OCI-LY1 (cell line): ENCODE data around the gene SH2D1A.

Experiments used
- H2AFZ ChIP-seq: fragments of 200-600 bp; sonication (generic), shearing (Covaris generic); 2 replicates; pipeline ENCODE4 v1.6.0; 2014; ENCODE audit warnings: antibody characterized with exemption, mild to moderate bottlenecking, low read length
- H3F3A ChIP-seq: fragments of 200-600 bp; sonication (generic), shearing (Covaris generic); 2 replicates; pipeline ENCODE4 v1.6.0; 2014; ENCODE audit warnings: mild to moderate bottlenecking, antibody characterized with exemption, low read length, moderate library complexity; ENCODE audit not compliant: insufficient read depth
- H3K27ac ChIP-seq: fragments of 200-600 bp; sonication (generic); 2 replicates; pipeline ENCODE4 v1.5.1; 2014; ENCODE audit warnings: low read length, mixed run types, mild to moderate bottlenecking, low read depth; ENCODE audit not compliant: poor library complexity, severe bottlenecking
- H3K27me3 ChIP-seq: fragments of 200-600 bp; sonication (generic); 2 replicates; pipeline ENCODE4 v1.6.0; 2014; ENCODE audit warnings: antibody characterized with exemption, mild to moderate bottlenecking, low read length, moderate library complexity; ENCODE audit not compliant: insufficient read depth
- H3K36me3 ChIP-seq: fragments of 200-600 bp; sonication (generic); 2 replicates; pipeline ENCODE4 v1.6.1; 2014; ENCODE audit warnings: mild to moderate bottlenecking, antibody characterized with exemption, low read length, moderate library complexity, mixed read lengths; ENCODE audit not compliant: insufficient read depth
- H3K4me1 ChIP-seq: fragments of 200-600 bp; sonication (generic); 2 replicates; pipeline ENCODE4 v1.5.1; 2014; ENCODE audit warnings: mild to moderate bottlenecking, low read length, moderate library complexity; ENCODE audit not compliant: insufficient read depth, severe bottlenecking
- H3K4me2 ChIP-seq: fragments of 200-600 bp; sonication (generic), shearing (Covaris generic); 2 replicates; pipeline ENCODE4 v1.6.1; 2014; ENCODE audit warnings: low read length
- H3K4me3 ChIP-seq: fragments of 200-600 bp; sonication (generic); 2 replicates; pipeline ENCODE4 v1.5.1; 2014; ENCODE audit warnings: low read length, low read depth, mild to moderate bottlenecking, mixed read lengths; ENCODE audit not compliant: poor library complexity, severe bottlenecking
- H3K79me2 ChIP-seq: fragments of 200-600 bp; shearing (Covaris generic); 2 replicates; pipeline ENCODE4 v1.6.1; 2016; ENCODE audit warnings: mixed run types, low read length, mixed read lengths; ENCODE audit not compliant: insufficient read depth
- H3K9ac ChIP-seq: fragments of 200-600 bp; sonication (generic), shearing (Covaris generic); 2 replicates; pipeline ENCODE4 v1.6.1; 2014; ENCODE audit warnings: mild to moderate bottlenecking, low read length, mixed read lengths
- H3K9me2 ChIP-seq: fragments of 200-600 bp; sonication (generic), shearing (Covaris generic); 2 replicates; pipeline ENCODE4 v1.6.1; 2014; ENCODE audit warnings: low read depth, mild to moderate bottlenecking, low read length, mixed read lengths
- H3K9me3 ChIP-seq: fragments of 200-600 bp; shearing (Covaris generic); 2 replicates; pipeline ENCODE4 v1.6.1; 2014; ENCODE audit warnings: low read length, mixed read lengths
- H4K20me1 ChIP-seq: fragments of 200-600 bp; sonication (generic), shearing (Covaris generic); 2 replicates; pipeline ENCODE4 v1.6.0; 2016; ENCODE audit warnings: mild to moderate bottlenecking, low read length; ENCODE audit not compliant: insufficient read depth
- CTCF ChIP-seq: fragments of 200-600 bp; sonication (generic), shearing (Covaris generic); IDR thresholded peaks from 2 replicates; pipeline ENCODE4 v1.5.1; 2017; ENCODE audit warnings: mild to moderate bottlenecking, antibody characterized with exemption, low read length, moderate library complexity, mixed read lengths
- EZH2 ChIP-seq: fragments of 200-600 bp; sonication (generic), shearing (Covaris generic); IDR thresholded peaks from 2 replicates; pipeline ENCODE4 v1.8.0; 2017; ENCODE audit warnings: borderline replicate concordance, mixed run types, mild to moderate bottlenecking, antibody characterized with exemption, low read length, moderate library complexity, mixed read lengths

The SH2D1A gene

DNA sequence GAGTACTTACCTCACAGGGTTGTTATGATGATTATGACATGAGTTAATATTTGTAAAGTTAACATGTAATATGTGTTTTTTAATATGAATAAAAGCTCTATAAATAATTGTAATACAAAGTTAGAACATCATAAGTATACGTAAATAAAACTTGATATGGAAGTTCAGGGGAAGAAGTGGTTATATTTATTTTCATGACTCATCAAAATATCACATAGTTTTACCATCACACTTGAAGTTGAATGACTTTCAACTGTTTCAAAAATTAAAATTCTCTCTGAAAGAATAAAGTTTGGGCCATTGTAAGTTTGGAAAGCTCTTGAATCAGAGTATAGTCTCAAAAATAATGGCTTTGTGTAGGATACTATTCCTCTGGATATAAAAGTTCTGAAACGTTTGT lies 8.3 kb downstream of the SH2D1A start:
- Histone ChIP-seq H3K9me2 (no peaks in the 10 kb centered on the region), H3K79me2 (no peaks in the 10 kb centered on the region), H3K4me1 (no peaks in the 10 kb centered on the region), H3K4me3 (no peak overlapping the region), H3K4me2 (no peak overlapping the region), H3K27ac (no peak overlapping the region), H3K36me3 (no peaks in the 10 kb centered on the region), H3K9ac (no peak overlapping the region), H3K27me3 (no peaks in the 10 kb centered on the region), H2AFZ (no peak overlapping the region), H3K9me3 (no peaks in the 10 kb centered on the region), H4K20me1 (no peaks in the 10 kb centered on the region), H3F3A (no peaks in the 10 kb centered on the region)
- TF ChIP-seq CTCF: no peak
- TF ChIP-seq EZH2: no peak

GRCh38 chrX:124358800-124359383 lies 12.5 kb downstream of the SH2D1A start:
- Histone ChIP-seq H2AFZ (no peak overlapping the region), H3K4me2 (no peak overlapping the region), H3K9ac (no peak overlapping the region), H3K27me3 (no peaks in the 10 kb centered on the region), H3F3A (no peaks in the 10 kb centered on the region), H3K4me3 (no peak overlapping the region), H3K79me2 (no peaks in the 10 kb centered on the region), H3K9me3 (no peaks in the 10 kb centered on the region), H3K27ac (no peak overlapping the region), H3K9me2 (no peaks in the 10 kb centered on the region), H4K20me1 (no peaks in the 10 kb centered on the region), H3K4me1 (no peaks in the 10 kb centered on the region), H3K36me3 (no peaks in the 10 kb centered on the region)
- TF ChIP-seq CTCF: no peak
- no peak for TF ChIP-seq EZH2

GRCh38 chrX:124362072-124362471 lies 15.7 kb downstream of the SH2D1A start:
- Histone ChIP-seq H4K20me1 (no peaks in the 10 kb centered on the region), H3K79me2 (no peaks in the 10 kb centered on the region), H3K4me1 (no peaks in the 10 kb centered on the region), H3K4me3 (no peak overlapping the region), H3K4me2 (no peak overlapping the region), H3K9ac (no peak overlapping the region), H3K36me3 (no peaks in the 10 kb centered on the region), H3K27me3 (no peaks in the 10 kb centered on the region), H3K9me2 (no peaks in the 10 kb centered on the region), H3F3A (no peaks in the 10 kb centered on the region), H3K9me3 (no peaks in the 10 kb centered on the region), H3K27ac (no peak overlapping the region), H2AFZ (no peak overlapping the region)
- no peak for TF ChIP-seq EZH2
- no peak for TF ChIP-seq CTCF
